Endothelial cell of umbilical vein (primary cell): Measurements from ENCODE around the gene MEF2A. TPM values are rescaled to one million over a fixed set of nuclear protein-coding genes. Genes with fewer than 3 reads are reported as not detected.

Experiments used
- BruUV-seq: library from RNA; stranded (reverse); fragments of 400-500 nt; replicated peaks from 2 replicates; lab custom pipeline; 2021; lab: Mats Ljungman, UMichigan
- CTCF ChIA-PET: fragments of 300-600, 350-600 bp; sonication (Branson Sonifier 250); formaldehyde crosslinking; loops from one replicate; lab custom pipeline; 2021; ENCODE audit warnings: antibody characterized with exemption, inconsistent platforms; lab: Charles Lee
- POLR2A ChIA-PET: fragments of 300-600, 350-600 bp; sonication (Branson Sonifier 250); formaldehyde crosslinking; loops from one replicate; lab custom pipeline; 2021; ENCODE audit warnings: antibody characterized with exemption, inconsistent platforms; lab: Charles Lee
- DNase-seq: peaks from one replicate; pipeline ENCODE4 v3.0.0-alpha.2; 2011; ENCODE audit warnings: low read depth, low spot score
- FAIRE-seq: peaks from 2 replicates; lab custom pipeline; 2011; peaks lifted over from hg19 to GRCh38; lab: Jason Lieb, UNC
- H2AFZ ChIP-seq: 2 replicates; pipeline ENCODE4 v1.6.0; 2012; ENCODE audit warnings: low read depth, low read length, control low read depth, inconsistent platforms
- H3K27ac ChIP-seq: 2 replicates; pipeline ENCODE4 v1.5.1; 2011; ENCODE audit warnings: low read depth, mild to moderate bottlenecking, control low read depth, low read length, moderate library complexity; ENCODE audit not compliant: insufficient read depth
- H3K27me3 ChIP-seq, 2 experiments: 2 replicates each; pipeline versions ENCODE4 v1.6.0 to v1.6.1; 2011; ENCODE audit warnings: low read length in 2 of 2, mixed read lengths in 1 of 2; ENCODE audit not compliant: control insufficient read depth in 2 of 2, insufficient read depth in 2 of 2
- H3K36me3 ChIP-seq, 2 experiments: 2 replicates in 1 of 2; 3 replicates in 1 of 2; pipeline ENCODE4 v1.5.1; 2011; ENCODE audit warnings: low read length in 2 of 2, mild to moderate bottlenecking in 1 of 2, moderate library complexity in 1 of 2; ENCODE audit not compliant: control insufficient read depth in 2 of 2, insufficient read depth in 2 of 2; ENCODE audit errors: extremely low read depth in 1 of 2
- H3K4me1 ChIP-seq: 3 replicates; pipeline ENCODE4 v1.5.1; 2011; ENCODE audit warnings: mild to moderate bottlenecking, low read length; ENCODE audit not compliant: control insufficient read depth, insufficient read depth; ENCODE audit errors: extremely low read depth
- H3K4me2 ChIP-seq: 2 replicates; pipeline ENCODE4 v1.6.1; 2011; ENCODE audit warnings: low read length, control low read depth, mixed read lengths; ENCODE audit not compliant: insufficient read depth
- H3K4me3 ChIP-seq, 3 experiments: fragments of 200-600 bp in 1 of 3; sonication (generic), shearing (Covaris generic) in 1 of 3; replicated peaks in 1 of 3; 2 replicates each; pipeline ENCODE4 v1.5.1; 2011 to 2016; ENCODE audit warnings: control low read depth in 3 of 3, low read length in 3 of 3, mild to moderate bottlenecking in 2 of 3, inconsistent platforms in 1 of 3, low read depth in 1 of 3, moderate library complexity in 1 of 3; ENCODE audit not compliant: insufficient read depth in 1 of 3
- H3K79me2 ChIP-seq: 2 replicates; pipeline ENCODE4 v1.6.0; 2012; ENCODE audit warnings: low read length, inconsistent platforms; ENCODE audit not compliant: control insufficient read depth, insufficient read depth
- H3K9ac ChIP-seq: replicated peaks from 2 replicates; pipeline ENCODE3; 2011; ENCODE audit warnings: low read length, control low read depth; ENCODE audit not compliant: insufficient read depth; ENCODE audit errors: extremely low read depth
- H3K9me1 ChIP-seq: replicated peaks from 3 replicates; pipeline ENCODE4 v1.6.0; 2011; ENCODE audit warnings: mild to moderate bottlenecking, low read length; ENCODE audit not compliant: control insufficient read depth, insufficient read depth; ENCODE audit errors: extremely low read depth
- H3K9me3 ChIP-seq: replicated peaks from 2 replicates; pipeline ENCODE4 v1.5.1; 2012; ENCODE audit warnings: low read length, inconsistent platforms; ENCODE audit not compliant: control insufficient read depth, insufficient read depth
- H4K20me1 ChIP-seq: replicated peaks from 2 replicates; pipeline ENCODE3; 2011; ENCODE audit warnings: mild to moderate bottlenecking, low read length; ENCODE audit not compliant: control insufficient read depth, insufficient read depth; ENCODE audit errors: extremely low read depth
- EZH2 ChIP-seq: IDR thresholded peaks from 2 replicates; pipeline ENCODE4 v1.6.1; 2012; ENCODE audit warnings: borderline replicate concordance, low read depth, mild to moderate bottlenecking, moderate library complexity, low read length, inconsistent platforms; ENCODE audit not compliant: severe bottlenecking
- FOS ChIP-seq: IDR thresholded peaks from 2 replicates; pipeline ENCODE4 v1.6.1; 2011; ENCODE audit warnings: mild to moderate bottlenecking, low read length, moderate library complexity, borderline replicate concordance; ENCODE audit not compliant: insufficient read depth
- GATA2 ChIP-seq: IDR thresholded peaks from 2 replicates; pipeline ENCODE4 v1.7.0; 2011; ENCODE audit warnings: low read depth, mild to moderate bottlenecking, moderate library complexity, mixed read lengths, low read length; ENCODE audit not compliant: insufficient read length, insufficient read depth
- JUN ChIP-seq: IDR thresholded peaks from 2 replicates; pipeline ENCODE4 v1.6.1; 2011; ENCODE audit warnings: borderline replicate concordance, low read depth; ENCODE audit not compliant: insufficient read length, insufficient read depth
- MYC ChIP-seq: IDR thresholded peaks from one replicate; pipeline ENCODE4 v1.6.1; 2011; ENCODE audit warnings: mild to moderate bottlenecking, low read depth, low read length
- POLR2A ChIP-seq: IDR thresholded peaks from 2 replicates; pipeline ENCODE4 v1.6.1; 2012; ENCODE audit warnings: low read depth, mild to moderate bottlenecking, control low read depth, low read length
- POLR2AphosphoS5 ChIP-seq: IDR thresholded peaks from 2 replicates; pipeline ENCODE4 v1.6.1; 2012; ENCODE audit warnings: low read depth, mild to moderate bottlenecking, control low read depth, low read length, moderate library complexity; ENCODE audit not compliant: insufficient read depth
- dilution Hi-C: fragments of 300-500 bp; cut with MboI; formaldehyde crosslinking; loops from one replicate; pipeline ENCODE4 v1.15.0; 2019; ENCODE audit warnings: low sequenced_read_pairs; ENCODE audit not compliant: extremely low pct_ligation_motif_present
- intact Hi-C: fragments of 100-400 bp; cut with micrococcal nuclease; formaldehyde crosslinking; loops from one replicate; pipeline ENCODE4 v1.10.0; 2022
- polyA plus RNA-seq, 4 experiments: library from polyadenylated mRNA; depleted of rRNA in 3 of 4; stranded (reverse) in 3 of 4; unstranded in 1 of 4; fragments of >200 nt; gene quantifications; 2 replicates each; pipeline versions ENCODE4 v1.2.1 to v1.2.3, GENCODE V29; 2011 to 2012; ENCODE audit warnings: missing spikeins in 1 of 4
- total RNA-seq: library from RNA; stranded (reverse); gene quantifications from 2 replicates; pipeline ENCODE4 v1.2.3, GENCODE V29; 2021
- TF ChIP-seq, protein P1 (sequence below), 2 donors: IDR thresholded peaks; 1 replicate in 1 of 2; 2 replicates in 1 of 2; pipeline ENCODE4 v1.5.1; 2011; ENCODE audit warnings: low read length in 2 of 2, mild to moderate bottlenecking in 2 of 2, moderate library complexity in 2 of 2, control low read depth in 1 of 2, inconsistent platforms in 1 of 2, low read depth in 1 of 2; ENCODE audit not compliant: insufficient read depth in 1 of 2; ENCODE audit errors: extremely low read depth in 1 of 2
- TF ChIP-seq, protein P2 (sequence below): IDR thresholded peaks from 2 replicates; pipeline ENCODE4 v1.6.1; 2011; ENCODE audit not compliant: insufficient read depth, insufficient read length

Gene MEF2A
- total and polyA plus RNA-seq, 2 donors (not counting 3 experiments of a cell fraction or from before 2014, with no cell fraction given), result 38.0 to 45.3 TPM

DNA sequence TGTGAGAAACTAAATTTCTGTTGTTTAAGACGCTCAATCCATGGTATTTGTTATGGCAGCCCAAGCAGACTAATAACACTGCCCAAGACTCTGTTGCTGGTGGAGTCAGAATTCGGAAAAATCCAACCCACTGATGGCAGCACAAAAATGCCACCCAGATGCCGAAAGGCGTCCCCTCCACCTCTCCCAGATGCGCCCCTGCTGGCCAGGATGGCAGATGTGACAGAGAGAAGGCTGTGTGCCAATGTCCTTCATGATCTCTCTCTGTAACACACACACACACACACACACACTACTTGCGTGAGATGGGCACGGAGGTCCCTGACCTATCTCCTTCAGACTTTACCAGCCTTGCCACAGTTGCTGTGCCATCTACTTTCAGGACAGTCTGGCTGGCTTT, 178.4 kb downstream of the MEF2A start:
- Histone ChIP-seq H3K27me3 (no peaks in the 10 kb centered on the region), H2AFZ (no peak overlapping the region), H3K9me1 (no peaks in the 10 kb centered on the region), H3K4me3 (no peak overlapping the region), H4K20me1 (no peaks in the 10 kb centered on the region), H3K4me2 (no peak overlapping the region), H3K9ac (no peak overlapping the region), H3K9me3 (no peaks in the 10 kb centered on the region), H3K79me2 (no peaks in the 10 kb centered on the region), H3K27ac (no peak overlapping the region), H3K36me3 (no peaks in the 10 kb centered on the region), H3K4me1 (peaks cover under 1% of the 10 kb centered on the region)
- FAIRE-seq (no peak), DNase-seq (no peak)
- dilution Hi-C loops (no loop called here), intact Hi-C loops (no loop called here)
- POLR2A ChIA-PET, result no interaction called here
- TF ChIP-seq JUN (no peak), EZH2 (no peak)
- CTCF ChIA-PET, result no interaction called here
- no TSS peak for BruUV-seq

DNA sequence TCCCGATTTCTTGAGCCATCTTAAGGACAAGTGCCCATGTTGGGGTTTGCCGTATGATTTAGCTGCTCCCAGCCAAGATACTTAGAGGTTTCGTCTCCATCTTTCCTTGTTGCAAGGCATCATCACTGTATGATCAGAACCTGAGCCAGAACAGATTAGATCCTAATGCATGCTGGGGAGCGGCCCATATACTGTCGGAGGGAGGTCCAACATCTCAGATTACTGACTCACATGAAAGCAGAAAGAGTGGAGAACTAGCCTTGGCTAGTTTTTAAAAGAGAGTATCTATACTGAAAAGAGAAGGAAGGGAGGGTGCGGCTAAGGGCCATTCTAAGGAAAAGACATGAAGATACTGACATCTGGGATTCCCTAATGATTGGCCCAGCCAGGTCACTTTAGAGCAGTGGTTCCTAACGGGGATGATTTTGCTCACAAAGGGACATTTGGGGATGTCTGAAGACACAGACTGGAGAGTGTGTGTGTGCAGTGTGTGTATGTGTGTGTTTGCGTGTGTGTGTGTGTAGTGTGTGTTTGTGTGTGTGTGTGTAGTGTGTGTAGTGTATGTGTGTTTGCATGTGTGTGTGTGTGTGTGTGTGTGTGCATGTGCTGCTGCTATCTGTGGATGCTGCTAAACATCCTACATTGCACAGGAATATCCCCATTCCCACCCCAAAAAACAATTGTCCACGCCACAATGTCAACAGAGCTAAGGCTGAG, 179.7 kb downstream of the MEF2A start:
- H3K9me1 ChIP-seq, result no peaks in the 10 kb centered on the region
- H3K79me2 ChIP-seq, result no peaks in the 10 kb centered on the region
- FAIRE-seq (no peak), DNase-seq (no peak)
- no peak overlapping the region for H2AFZ ChIP-seq
- no TSS peak for BruUV-seq
- no peaks in the 10 kb centered on the region for H3K36me3 ChIP-seq
- H3K9ac ChIP-seq, result no peak overlapping the region
- ChIA-PET POLR2A (no interaction called here), CTCF (interaction anchor here (1.5 kb wide), 1 partner anchor 10 kb away, joined by 8 read pairs; no protein-coding TSS in a partner anchor)
- H3K4me1 ChIP-seq, result peaks cover 9% of the 10 kb centered on the region
- no peak for TF ChIP-seq GATA2
- TF ChIP-seq, protein P1, sequence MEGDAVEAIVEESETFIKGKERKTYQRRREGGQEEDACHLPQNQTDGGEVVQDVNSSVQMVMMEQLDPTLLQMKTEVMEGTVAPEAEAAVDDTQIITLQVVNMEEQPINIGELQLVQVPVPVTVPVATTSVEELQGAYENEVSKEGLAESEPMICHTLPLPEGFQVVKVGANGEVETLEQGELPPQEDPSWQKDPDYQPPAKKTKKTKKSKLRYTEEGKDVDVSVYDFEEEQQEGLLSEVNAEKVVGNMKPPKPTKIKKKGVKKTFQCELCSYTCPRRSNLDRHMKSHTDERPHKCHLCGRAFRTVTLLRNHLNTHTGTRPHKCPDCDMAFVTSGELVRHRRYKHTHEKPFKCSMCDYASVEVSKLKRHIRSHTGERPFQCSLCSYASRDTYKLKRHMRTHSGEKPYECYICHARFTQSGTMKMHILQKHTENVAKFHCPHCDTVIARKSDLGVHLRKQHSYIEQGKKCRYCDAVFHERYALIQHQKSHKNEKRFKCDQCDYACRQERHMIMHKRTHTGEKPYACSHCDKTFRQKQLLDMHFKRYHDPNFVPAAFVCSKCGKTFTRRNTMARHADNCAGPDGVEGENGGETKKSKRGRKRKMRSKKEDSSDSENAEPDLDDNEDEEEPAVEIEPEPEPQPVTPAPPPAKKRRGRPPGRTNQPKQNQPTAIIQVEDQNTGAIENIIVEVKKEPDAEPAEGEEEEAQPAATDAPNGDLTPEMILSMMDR (IDR thresholded peaks at IDR 0.05; ENCODE audit: extremely low read depth in 1 of 2, insufficient read depth in 1 of 2, low read depth in 1 of 2, low read length in 2 of 2), result no peak
- no peak for TF ChIP-seq EZH2
- no peak for TF ChIP-seq POLR2AphosphoS5
- no peak for TF ChIP-seq POLR2A
- no peak for TF ChIP-seq JUN
- TF ChIP-seq, protein P2, sequence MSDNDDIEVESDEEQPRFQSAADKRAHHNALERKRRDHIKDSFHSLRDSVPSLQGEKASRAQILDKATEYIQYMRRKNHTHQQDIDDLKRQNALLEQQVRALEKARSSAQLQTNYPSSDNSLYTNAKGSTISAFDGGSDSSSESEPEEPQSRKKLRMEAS, result no peak
- no peak for TF ChIP-seq FOS
- TF ChIP-seq MYC, result no peak
- H3K27ac ChIP-seq, result no peak overlapping the region
- dilution Hi-C loops, result no loop called here
- no peaks in the 10 kb centered on the region for H3K9me3 ChIP-seq
- H3K4me2 ChIP-seq, result no peak overlapping the region
- H3K4me3 ChIP-seq, result no peak overlapping the region
- no peaks in the 10 kb centered on the region for H3K27me3 ChIP-seq
- intact Hi-C loops, result no loop called here
- no peaks in the 10 kb centered on the region for H4K20me1 ChIP-seq
